Measurements from ENCODE around the gene KANK3.
A peak's percentile ranks its signal among the peaks of the same experiment; 100 is the strongest.
"Not testable (repeated sequence)": the region's sequence is repeated elsewhere in the genome, so short reads cannot be mapped to it uniquely, and the experiment has no call there.

Gene KANK3

DNA sequence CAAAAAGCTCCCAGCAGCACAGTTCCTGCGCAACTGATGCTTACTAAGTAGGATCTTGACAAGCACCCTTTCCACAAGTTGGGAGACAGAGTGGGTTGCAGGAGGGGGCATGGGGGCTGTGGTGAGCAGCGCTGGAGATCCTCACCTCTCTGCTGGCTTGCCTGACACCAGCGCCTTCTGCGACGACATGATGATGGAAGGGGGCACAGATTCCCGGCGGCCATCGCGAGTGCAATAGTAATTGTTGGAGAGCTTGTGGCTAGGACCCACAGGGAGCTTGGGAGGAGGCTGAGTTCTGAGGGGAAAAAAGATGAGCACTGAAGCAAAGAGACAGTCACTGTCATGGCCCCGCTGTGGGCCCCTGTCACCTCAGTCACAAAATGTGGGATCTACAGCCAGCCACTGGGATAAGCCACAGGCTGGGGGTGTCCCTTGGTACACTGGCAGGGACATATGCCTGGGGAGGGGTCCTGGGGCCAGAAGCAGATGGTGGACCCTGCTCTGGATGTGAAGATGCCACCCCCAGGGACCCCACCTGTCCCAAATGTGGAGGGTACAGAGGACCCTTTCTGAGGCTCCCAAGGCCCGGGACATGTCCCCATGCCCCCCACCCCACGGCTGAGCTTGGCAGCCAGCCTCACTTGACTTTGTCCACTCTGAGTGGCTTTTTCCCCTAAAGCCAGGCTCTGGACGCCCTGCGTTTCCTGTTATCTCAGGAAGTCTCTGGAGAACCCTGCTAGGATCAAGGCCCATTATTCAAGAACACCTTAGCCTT, 26.5 kb downstream of the KANK3 start:
- DNase-seq, result no peak

DNA sequence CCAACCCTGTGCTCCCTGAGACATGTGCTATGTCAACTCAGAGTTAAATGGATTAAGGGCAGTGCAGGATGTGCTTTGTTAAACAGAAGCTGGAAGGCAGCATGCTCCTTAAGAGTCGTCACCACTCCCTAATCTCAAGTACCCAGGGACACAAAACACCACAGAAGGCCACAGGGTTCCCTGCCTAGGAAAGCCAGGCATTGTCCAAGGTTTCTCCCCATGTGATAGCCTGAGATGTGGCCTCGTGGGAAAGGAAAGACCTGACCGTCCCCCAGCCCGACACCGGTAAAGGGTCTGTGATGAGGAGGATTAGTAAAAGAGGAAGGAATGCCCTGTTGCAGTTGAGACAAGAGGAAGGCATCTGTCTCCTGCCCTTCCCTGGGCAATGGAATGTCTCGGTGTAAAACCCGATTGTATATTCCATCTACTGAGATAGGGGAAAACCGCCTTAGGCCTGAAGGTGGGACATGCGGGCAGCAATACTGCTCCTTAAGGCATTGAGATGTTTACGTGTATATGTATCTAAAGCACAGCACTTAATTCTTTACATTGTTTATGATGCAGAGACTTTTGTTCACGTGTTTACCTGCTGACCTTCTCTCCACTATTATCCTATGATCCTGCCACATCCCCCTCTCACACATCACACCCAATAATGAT, 28.0 kb downstream of the KANK3 start:
- not testable (repeated sequence) for DNase-seq

DNA sequence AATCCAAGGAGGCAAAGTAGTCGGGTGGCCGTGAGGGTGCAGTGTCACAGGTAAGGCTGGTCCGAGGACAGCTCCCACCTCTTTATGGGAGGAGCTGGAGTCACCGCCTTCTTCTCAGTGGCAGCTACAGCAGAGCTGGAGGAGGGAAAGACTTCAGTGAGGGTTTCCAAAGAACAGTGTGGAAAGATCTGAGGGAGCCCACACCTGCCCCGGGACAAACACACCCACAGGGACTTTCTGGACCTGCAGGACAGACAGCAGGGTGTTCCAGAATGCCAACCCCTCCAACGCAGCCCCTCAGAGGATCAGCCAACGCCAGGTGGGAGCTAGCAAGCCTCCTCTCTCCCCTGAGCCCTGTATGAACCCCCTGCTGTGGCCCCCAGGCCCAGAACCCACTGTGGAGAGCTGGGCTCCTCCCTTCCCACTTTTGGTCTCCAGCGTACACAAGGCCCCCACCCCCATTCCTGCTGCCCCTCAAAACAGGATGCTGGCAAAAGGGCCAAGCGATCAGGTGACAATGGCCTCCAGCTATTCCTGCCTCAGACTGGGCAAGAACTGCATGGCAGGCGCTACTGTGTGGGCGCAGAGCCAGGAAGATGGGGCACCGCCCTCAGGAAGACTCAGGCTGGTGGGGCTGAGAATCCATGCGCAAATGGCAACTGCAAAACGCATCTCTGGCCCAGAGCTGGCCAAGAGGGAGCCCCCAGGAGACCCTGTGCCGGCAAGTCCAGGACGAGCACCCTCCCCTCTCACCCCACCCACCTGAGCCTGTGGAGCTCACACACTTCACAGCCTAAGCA, 31.4 kb downstream of the KANK3 start:
- no peak for DNase-seq

DNA sequence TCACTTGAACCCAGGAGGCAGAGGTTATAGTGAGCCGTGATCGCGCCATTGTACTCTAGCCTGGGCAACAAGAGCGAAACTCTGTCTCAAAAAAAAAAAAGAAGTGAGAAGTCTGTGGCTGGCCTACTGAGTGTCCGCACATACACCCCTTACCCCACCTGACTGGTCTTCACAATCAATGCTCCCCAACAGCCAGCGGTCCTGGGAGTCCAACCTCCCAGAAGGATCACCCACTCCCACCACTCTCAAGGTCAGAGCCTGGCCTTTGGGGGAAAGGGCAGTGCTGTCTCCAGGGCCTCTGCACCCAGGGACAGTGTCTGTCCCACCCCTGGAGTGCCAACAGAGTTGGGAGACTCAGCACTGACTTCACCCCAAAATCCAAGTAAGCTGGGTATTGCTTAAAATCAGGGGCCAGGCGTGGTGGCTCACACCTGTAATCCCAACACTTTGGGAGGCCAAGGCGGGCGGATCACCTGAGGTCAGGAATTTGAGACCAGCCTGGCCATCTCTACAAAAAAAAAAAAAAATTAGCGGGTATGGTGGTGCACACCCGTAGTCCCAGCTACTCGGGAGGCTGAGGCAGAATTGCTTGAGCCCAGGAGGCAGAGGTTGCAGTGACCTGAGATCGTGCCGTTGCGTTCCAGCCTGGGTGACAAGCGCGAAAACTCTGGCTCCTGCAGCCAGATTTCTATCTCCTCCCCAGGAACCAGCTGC, 32.6 kb downstream of the KANK3 start:
- no peak for DNase-seq

DNA sequence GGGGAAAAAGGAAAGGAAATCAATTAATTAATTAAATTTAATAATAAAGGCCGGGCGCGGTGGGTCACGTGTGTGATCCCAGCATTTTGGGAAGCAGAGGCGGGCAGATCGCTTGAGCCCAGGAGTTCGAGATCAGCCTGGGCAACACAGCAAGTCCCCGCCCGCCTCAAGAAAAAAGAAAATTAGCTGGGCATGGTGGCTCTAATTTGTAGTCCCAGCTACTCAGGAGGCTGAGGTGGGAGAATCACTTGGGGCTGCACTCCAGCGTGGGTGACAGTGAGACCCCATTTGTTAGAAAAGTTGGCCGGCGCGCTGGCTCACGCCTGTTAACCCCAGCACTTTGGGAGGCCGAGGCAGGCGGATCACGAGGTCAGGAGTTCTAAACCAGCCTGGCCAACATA, 34.2 kb downstream of the KANK3 start:
- DNase-seq, result no peak

- peak; percentile 81 for DNase-seq
Measured at GRCh38 chr19:8307965-8308866, 34.8 kb downstream of the KANK3 start, which contains the start of gene CD320. Gene CD320, minus strand, starts transcription at chr19:8308358. Its CDS starts 68 bp downstream, at chr19:8308290.

- no peak for DNase-seq
Measured at GRCh38 chr19:8307400-8307964, 35.6 kb downstream of the KANK3 start.

DNA sequence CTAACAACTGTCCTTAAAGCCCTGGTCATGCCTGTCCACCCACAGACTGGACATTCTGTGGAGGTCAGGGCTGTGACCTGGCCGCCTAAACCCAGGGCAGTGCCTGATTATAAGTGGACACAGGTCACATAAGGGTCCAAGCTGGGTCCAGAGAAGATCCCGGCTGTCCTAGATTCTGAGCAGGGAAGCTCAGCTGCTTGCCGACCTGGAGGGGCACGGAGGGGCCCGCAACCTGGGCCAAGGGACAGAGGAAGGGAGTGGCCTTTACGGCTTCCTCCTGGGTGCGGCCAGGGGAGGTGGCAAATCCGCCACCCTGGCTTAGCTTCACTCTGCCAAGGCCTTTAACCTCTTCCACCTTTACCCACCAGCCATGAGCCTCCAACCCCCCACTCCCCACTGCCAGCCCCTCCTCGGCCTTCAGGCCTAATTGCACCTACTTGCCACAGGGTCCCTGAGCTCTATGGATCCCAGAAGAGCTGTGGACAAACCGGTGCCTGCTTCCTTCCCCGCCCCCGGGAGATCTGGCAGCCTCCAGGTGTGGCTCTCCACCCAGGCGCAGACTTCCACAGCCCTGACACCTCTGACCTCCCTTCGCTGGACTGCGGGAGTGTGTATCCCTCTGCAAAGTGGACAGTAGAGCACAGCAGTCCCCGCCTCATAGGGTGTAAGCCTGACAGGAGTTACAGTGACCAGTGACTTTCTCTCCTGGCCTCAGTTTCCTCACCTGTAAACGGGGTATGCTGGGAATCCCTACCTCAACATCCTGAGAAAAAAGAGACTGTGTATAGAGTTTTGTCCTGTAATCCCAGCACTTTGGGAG, 36.6 kb downstream of the KANK3 start:
- DNase-seq, result no peak

DNA sequence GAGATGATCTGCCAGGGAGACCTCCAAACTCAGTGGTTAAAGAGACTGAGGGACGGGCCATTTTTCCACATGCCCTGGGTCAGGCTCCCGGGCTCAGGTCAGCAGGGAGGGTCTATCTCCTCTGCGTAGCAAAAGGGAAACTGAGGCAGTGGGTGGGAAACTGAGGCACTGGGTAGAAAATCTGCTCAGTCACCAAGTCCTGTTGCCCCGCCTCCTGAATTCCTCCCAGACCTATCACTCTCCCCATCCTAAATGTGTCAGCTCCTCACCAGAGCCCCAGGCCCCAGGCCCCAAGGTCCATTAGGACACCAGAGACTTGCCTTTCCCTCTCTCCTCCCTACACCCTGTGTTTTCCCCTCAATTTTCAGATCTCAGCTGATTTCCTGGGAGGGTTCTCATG, 37.3 kb downstream of the KANK3 start:
- DNase-seq, result no peak

GRCh38 chr19:8304841-8305621, 38.0 kb downstream of the KANK3 start:
- no peak for DNase-seq

GRCh38 chr19:8302734-8303133, 40.3 kb downstream of the KANK3 start:
- DNase-seq, result no peak

GRCh38 chr19:8302357-8302691, 40.7 kb downstream of the KANK3 start:
- no peak for DNase-seq

- not testable (repeated sequence) for DNase-seq
Measured at GRCh38 chr19:8291337-8291736, 51.7 kb downstream of the KANK3 start.

DNA sequence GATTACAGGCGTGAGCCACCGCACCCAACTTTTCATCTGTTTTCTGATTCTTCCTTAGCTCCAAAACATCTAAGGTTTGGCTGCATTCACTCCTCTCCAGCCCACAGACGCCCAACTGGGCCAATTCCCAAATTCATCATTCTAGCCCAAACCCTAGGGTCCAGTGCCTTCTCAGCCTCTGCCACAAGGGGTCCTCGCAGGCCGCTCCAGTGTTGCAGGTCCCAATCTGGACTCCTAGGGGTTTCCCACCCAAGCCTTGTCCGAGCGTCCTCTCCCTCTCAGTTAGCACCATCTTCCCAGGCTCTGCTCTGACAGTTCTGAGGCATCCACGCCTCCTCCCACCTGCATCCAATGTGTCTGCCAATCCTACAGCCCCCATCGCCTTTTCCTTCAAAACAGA, 66.6 kb downstream of the KANK3 start:
- not testable (repeated sequence) for DNase-seq
